Mucosa of rectum (tissue), 2 donors: ENCODE measurements around the gene CYP4F8.
"Not testable (repeated sequence)": the region's sequence is repeated elsewhere in the genome, so short reads cannot be mapped to it uniquely, and the experiment has no call there.

Source experiments
- H3K27ac ChIP-seq, 2 donors: one replicate each; pipeline ENCODE4 v1.7.0; 2013; ENCODE audit warnings: inconsistent platforms in 2 of 2, low read depth in 2 of 2, low read length in 2 of 2
- H3K27me3 ChIP-seq, 2 donors: one replicate each; pipeline ENCODE4 v1.7.0; 2013; ENCODE audit warnings: low read length in 2 of 2; ENCODE audit not compliant: control insufficient read depth in 2 of 2, insufficient read depth in 2 of 2
- H3K36me3 ChIP-seq, 2 donors: one replicate each; pipeline ENCODE4 v1.7.0; 2013; ENCODE audit warnings: low read length in 2 of 2; ENCODE audit not compliant: control insufficient read depth in 2 of 2, insufficient read depth in 2 of 2
- H3K4me1 ChIP-seq, 2 donors: one replicate each; pipeline ENCODE4 v1.7.0; 2013; ENCODE audit warnings: low read length in 2 of 2, mild to moderate bottlenecking in 1 of 2; ENCODE audit not compliant: control insufficient read depth in 2 of 2, insufficient read depth in 2 of 2
- H3K4me3 ChIP-seq, 2 donors: one replicate each; pipeline ENCODE4 v1.7.0; 2013; ENCODE audit warnings: low read length in 2 of 2
- H3K9ac ChIP-seq, 2 donors: one replicate each; pipeline ENCODE4 v1.7.0; 2013; ENCODE audit warnings: low read length in 2 of 2, low read depth in 1 of 2, mild to moderate bottlenecking in 1 of 2
- H3K9me3 ChIP-seq, 2 donors: one replicate each; pipeline ENCODE4 v1.7.0; 2013; ENCODE audit warnings: low read length in 2 of 2; ENCODE audit not compliant: control insufficient read depth in 2 of 2
- donor health status: healthy.
- donor health status: Normal muscosa, but diverticular disease.

The CYP4F8 gene

GRCh38 chr19:15588265-15588664, 26.8 kb upstream of the CYP4F8 start:
- Histone ChIP-seq H3K4me3 (no peak overlapping the region), H3K27ac (no peak overlapping the region)

GRCh38 chr19:15589760-15590451, 25.1 kb upstream of the CYP4F8 start:
- Histone ChIP-seq H3K27me3 (peaks cover 0 to 2% of the 10 kb centered on the region in 2 donors), H3K27ac (no peak overlapping the region), H3K9me3 (no peaks in the 10 kb centered on the region), H3K4me1 (no peaks in the 10 kb centered on the region), H3K36me3 (no peaks in the 10 kb centered on the region), H3K9ac (no peak overlapping the region), H3K4me3 (no peak overlapping the region)

More at GRCh38 chr19:15588265-15588664, 26.8 kb upstream of the CYP4F8 start:
- H3K27me3 ChIP-seq = peaks cover 0 to 4% of the 10 kb centered on the region in 2 donors
- no peak overlapping the region for H3K9ac ChIP-seq
- no peaks in the 10 kb centered on the region for H3K4me1 ChIP-seq
- no peaks in the 10 kb centered on the region for H3K36me3 ChIP-seq
- no peaks in the 10 kb centered on the region for H3K9me3 ChIP-seq

- H3K4me1 ChIP-seq = no peaks in the 10 kb centered on the region
- H3K9me3 ChIP-seq = no peaks in the 10 kb centered on the region
- H3K9ac ChIP-seq = no peak overlapping the region
- no peaks in the 10 kb centered on the region for H3K36me3 ChIP-seq
- no peak overlapping the region for H3K4me3 ChIP-seq
- H3K27me3 ChIP-seq = peaks cover 0 to 2% of the 10 kb centered on the region in 2 donors
- H3K27ac ChIP-seq = no peak overlapping the region
Observed at GRCh38 chr19:15591796-15592195, 23.2 kb upstream of the CYP4F8 start.

GRCh38 chr19:15592506-15592905, 22.5 kb upstream of the CYP4F8 start:
- not testable (repeated sequence) for H3K36me3 ChIP-seq, H3K27ac ChIP-seq, H3K27me3 ChIP-seq, H3K4me3 ChIP-seq, H3K9ac ChIP-seq, H3K4me1 ChIP-seq, H3K9me3 ChIP-seq

GRCh38 chr19:15593766-15594165, 21.3 kb upstream of the CYP4F8 start:
- H3K9ac ChIP-seq, H3K9me3 ChIP-seq, H3K27me3 ChIP-seq, H3K36me3 ChIP-seq, H3K27ac ChIP-seq, H3K4me3 ChIP-seq, H3K4me1 ChIP-seq: not testable (repeated sequence)

GRCh38 chr19:15595069-15595468, 19.9 kb upstream of the CYP4F8 start:
- H3K4me1 ChIP-seq = no peaks in the 10 kb centered on the region
- H3K27ac ChIP-seq = no peak overlapping the region
- H3K27me3 ChIP-seq = peaks cover 0 to 2% of the 10 kb centered on the region in 2 donors
- no peaks in the 10 kb centered on the region for H3K36me3 ChIP-seq
- H3K4me3 ChIP-seq = no peak overlapping the region
- H3K9ac ChIP-seq = no peak overlapping the region
- no peaks in the 10 kb centered on the region for H3K9me3 ChIP-seq

- not testable (repeated sequence) for H3K36me3 ChIP-seq, H3K4me3 ChIP-seq, H3K9me3 ChIP-seq, H3K4me1 ChIP-seq, H3K9ac ChIP-seq, H3K27ac ChIP-seq, H3K27me3 ChIP-seq
Observed at GRCh38 chr19:15607978-15608925, 6.8 kb upstream of the CYP4F8 start.

- Histone ChIP-seq H3K27ac (no peak overlapping the region), H3K4me3 (no peak overlapping the region), H3K9ac (no peak overlapping the region), H3K4me1 (no peaks in the 10 kb centered on the region), H3K27me3 (no peaks in the 10 kb centered on the region), H3K36me3 (no peaks in the 10 kb centered on the region), H3K9me3 (no peaks in the 10 kb centered on the region)
Observed at GRCh38 chr19:15609261-15609660, 5.8 kb upstream of the CYP4F8 start.

GRCh38 chr19:15612342-15612741, 2.7 kb upstream of the CYP4F8 start:
- H3K4me1 ChIP-seq = no peaks in the 10 kb centered on the region
- H3K27ac ChIP-seq = no peak overlapping the region
- no peak overlapping the region for H3K9ac ChIP-seq
- H3K27me3 ChIP-seq = peaks cover 0 to 3% of the 10 kb centered on the region in 2 donors
- H3K36me3 ChIP-seq = no peaks in the 10 kb centered on the region
- no peaks in the 10 kb centered on the region for H3K9me3 ChIP-seq
- no peak overlapping the region for H3K4me3 ChIP-seq

- Histone ChIP-seq H3K4me3 (no peak overlapping the region), H3K4me1 (no peaks in the 10 kb centered on the region), H3K27ac (no peak overlapping the region)
Observed at GRCh38 chr19:15613338-15613737, 1.7 kb upstream of the CYP4F8 start.

More at GRCh38 chr19:15613338-15613737, 1.7 kb upstream of the CYP4F8 start:
- Histone ChIP-seq H3K27me3 (peaks cover 0 to 3% of the 10 kb centered on the region in 2 donors), H3K9me3 (no peaks in the 10 kb centered on the region), H3K36me3 (no peaks in the 10 kb centered on the region), H3K9ac (no peak overlapping the region)
